WTC11 (cell line): ENCODE data around the gene TTC4. TPM values are rescaled to one million over a fixed set of nuclear protein-coding genes. Genes with fewer than 3 reads are reported as not detected.

Source experiments
- ATAC-seq: fragments of 200-7000 bp; cut with Tn5 transposase; 2 replicates; pipeline ENCODE4 v1.10.0; 2021; ENCODE audit warnings: mild to moderate bottlenecking, moderate library complexity
- CTCF ChIA-PET: fragments of 300-600 bp; sonication (Branson Sonifier 250); formaldehyde crosslinking; loops from one replicate; lab custom pipeline; 2021; ENCODE audit warnings: antibody characterized with exemption; lab: Charles Lee
- POLR2A ChIA-PET: fragments of 350-600 bp; sonication (Branson Sonifier 250); formaldehyde crosslinking; loops from one replicate; lab custom pipeline; 2021; ENCODE audit warnings: antibody characterized with exemption; lab: Charles Lee
- DNase-seq: peaks from one replicate; pipeline ENCODE4 v3.0.0; 2021; ENCODE audit warnings: low spot score
- H3K27ac Mint-ChIP-seq: 2 replicates; pipeline ENCODE4 v1.8.0; 2021; ENCODE audit warnings: mixed read lengths
- H3K27me3 Mint-ChIP-seq: 2 replicates; pipeline ENCODE4 v1.8.0; 2021; ENCODE audit warnings: low read depth, mild to moderate bottlenecking, moderate library complexity, mixed read lengths
- H3K36me3 Mint-ChIP-seq: 2 replicates; pipeline ENCODE4 v1.8.0; 2021; ENCODE audit warnings: mixed read lengths
- H3K4me1 Mint-ChIP-seq: 2 replicates; pipeline ENCODE4 v1.8.0; 2022; ENCODE audit warnings: mixed read lengths
- H3K4me3 Mint-ChIP-seq: 2 replicates; pipeline ENCODE4 v1.8.0; 2021; ENCODE audit warnings: mild to moderate bottlenecking, moderate library complexity, mixed read lengths
- H3K9me3 Mint-ChIP-seq: 2 replicates; pipeline ENCODE4 v1.8.0; 2021; ENCODE audit warnings: mixed read lengths
- E2F1 ChIP-seq: sonication (generic); formaldehyde crosslinking; IDR thresholded peaks from 2 replicates; pipeline ENCODE4 v1.8.0; 2022; ENCODE audit warnings: mild to moderate bottlenecking, missing genetic modification reagents
- EMX1 ChIP-seq: fragments of 250-450 bp; sonication (Bioruptor Pico); IDR thresholded peaks from 2 replicates; pipeline ENCODE4 v1.8.0; 2021; ENCODE audit warnings: mild to moderate bottlenecking
- HMGXB4 ChIP-seq: sonication (generic); formaldehyde crosslinking; IDR thresholded peaks from 2 replicates; pipeline ENCODE4 v1.8.1; 2023; ENCODE audit warnings: mild to moderate bottlenecking, moderate library complexity, missing genetic modification reagents
- NFATC4 ChIP-seq: fragments of 250-450 bp; sonication (Bioruptor Pico); IDR thresholded peaks from 2 replicates; pipeline ENCODE4 v1.9.0; 2021; ENCODE audit warnings: mild to moderate bottlenecking
- NR2C2 ChIP-seq: sonication (generic); formaldehyde crosslinking; IDR thresholded peaks from 2 replicates; pipeline ENCODE4 v1.8.0; 2022; ENCODE audit warnings: mild to moderate bottlenecking, missing genetic modification reagents
- RELA ChIP-seq: sonication (generic); formaldehyde crosslinking; IDR thresholded peaks from 2 replicates; pipeline ENCODE4 v1.8.1; 2022; ENCODE audit warnings: missing genetic modification reagents, mild to moderate bottlenecking, borderline replicate concordance
- TEAD1 ChIP-seq: sonication (generic); formaldehyde crosslinking; IDR thresholded peaks from 2 replicates; pipeline ENCODE4 v1.8.0; 2022; ENCODE audit warnings: mild to moderate bottlenecking, missing genetic modification reagents
- ZNF219 ChIP-seq: sonication (generic); formaldehyde crosslinking; IDR thresholded peaks from 2 replicates; pipeline ENCODE4 v1.8.0; 2023; ENCODE audit warnings: missing genetic modification reagents, mild to moderate bottlenecking, borderline replicate concordance
- ZNF416 ChIP-seq: fragments of 250-450 bp; sonication (Bioruptor Pico); IDR thresholded peaks from 2 replicates; pipeline ENCODE4 v1.9.0; 2021; ENCODE audit warnings: mild to moderate bottlenecking, inconsistent platforms
- total RNA-seq: library from RNA; stranded (reverse); gene quantifications from 3 replicates; pipeline ENCODE4 v1.2.3, GENCODE V29; 2021
- TF ChIP-seq, protein P1 (sequence below): fragments of 250-450 bp; sonication (Bioruptor Pico); conservative IDR thresholded peaks from 2 replicates; pipeline ENCODE4 v1.9.0; 2021; ENCODE audit warnings: mild to moderate bottlenecking
- TF ChIP-seq, protein P2 (sequence below): sonication (generic); formaldehyde crosslinking; IDR thresholded peaks from 2 replicates; pipeline ENCODE4 v1.8.1; 2022; ENCODE audit warnings: missing genetic modification reagents, borderline replicate concordance
- TF ChIP-seq, protein P3 (sequence below): sonication (generic); formaldehyde crosslinking; IDR thresholded peaks from 2 replicates; pipeline ENCODE4 v1.8.0; 2022; ENCODE audit warnings: missing genetic modification reagents
- TF ChIP-seq, protein P4 (sequence below): sonication (generic); formaldehyde crosslinking; IDR thresholded peaks from 2 replicates; pipeline ENCODE4 v1.8.0; 2023; ENCODE audit warnings: missing genetic modification reagents

Gene TTC4
- total RNA-seq, 1 experiment from 2014 or later: 18.8 TPM

- H3K9me3 Mint-ChIP-seq: no peaks in the 10 kb centered on the region
- no peak for ATAC-seq
- no peak overlapping the region for H3K27ac Mint-ChIP-seq
- ChIA-PET POLR2A (no interaction called here), CTCF (interaction anchor here (1.0 kb wide), 1 partner anchor 118 kb away, joined by 3 read pairs; the partner anchor contains the start of gene TTC22)
- no peak for DNase-seq
- no peak for TF ChIP-seq NR2C2 (CRISPR knock-in tag)
- TF ChIP-seq TEAD1: no peak
- peaks cover 3% of the 10 kb centered on the region; the same call in 1 of the 2 replicates for H3K27me3 Mint-ChIP-seq
- H3K4me1 Mint-ChIP-seq: peaks cover 10% of the 10 kb centered on the region
- no peak overlapping the region for H3K4me3 Mint-ChIP-seq
- H3K36me3 Mint-ChIP-seq: no peaks in the 10 kb centered on the region
Observed at GRCh38 chr1:54683453-54683852, 32.2 kb upstream of the TTC4 start.

DNA sequence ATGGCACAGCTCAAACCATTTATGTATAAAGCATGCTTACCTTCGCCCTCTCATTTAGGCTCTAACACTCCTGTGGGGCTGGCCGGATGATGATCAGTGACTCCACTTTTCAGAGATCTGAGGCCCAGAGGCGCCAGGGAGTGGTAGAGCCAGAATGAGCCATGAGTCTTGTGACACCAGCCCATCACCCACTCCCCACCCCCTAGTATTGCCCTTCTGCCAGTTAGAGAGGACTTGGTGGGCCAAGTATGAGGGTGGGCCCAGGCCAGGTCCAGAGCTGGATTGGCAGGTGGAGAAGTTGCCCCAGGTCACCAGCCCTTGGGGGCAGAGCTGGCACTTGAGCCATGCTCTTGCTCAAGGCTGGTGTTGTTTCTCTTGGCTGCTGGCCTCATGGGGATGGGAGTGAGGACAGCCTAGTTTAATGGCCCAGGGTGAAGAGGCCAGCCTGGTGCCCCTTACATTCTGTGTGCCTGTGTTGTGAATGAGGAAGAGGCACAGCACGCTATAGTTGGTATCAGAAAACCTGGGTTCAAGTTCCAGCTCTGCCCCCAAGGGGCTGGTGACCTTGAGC lies 30.2 kb upstream of the TTC4 start:
- no peak for TF ChIP-seq EMX1 (CRISPR knock-in tag)
- TF ChIP-seq ZNF416 (CRISPR knock-in tag): no peak
- TF ChIP-seq E2F1 (CRISPR knock-in tag): no peak
- TF ChIP-seq, protein P1, sequence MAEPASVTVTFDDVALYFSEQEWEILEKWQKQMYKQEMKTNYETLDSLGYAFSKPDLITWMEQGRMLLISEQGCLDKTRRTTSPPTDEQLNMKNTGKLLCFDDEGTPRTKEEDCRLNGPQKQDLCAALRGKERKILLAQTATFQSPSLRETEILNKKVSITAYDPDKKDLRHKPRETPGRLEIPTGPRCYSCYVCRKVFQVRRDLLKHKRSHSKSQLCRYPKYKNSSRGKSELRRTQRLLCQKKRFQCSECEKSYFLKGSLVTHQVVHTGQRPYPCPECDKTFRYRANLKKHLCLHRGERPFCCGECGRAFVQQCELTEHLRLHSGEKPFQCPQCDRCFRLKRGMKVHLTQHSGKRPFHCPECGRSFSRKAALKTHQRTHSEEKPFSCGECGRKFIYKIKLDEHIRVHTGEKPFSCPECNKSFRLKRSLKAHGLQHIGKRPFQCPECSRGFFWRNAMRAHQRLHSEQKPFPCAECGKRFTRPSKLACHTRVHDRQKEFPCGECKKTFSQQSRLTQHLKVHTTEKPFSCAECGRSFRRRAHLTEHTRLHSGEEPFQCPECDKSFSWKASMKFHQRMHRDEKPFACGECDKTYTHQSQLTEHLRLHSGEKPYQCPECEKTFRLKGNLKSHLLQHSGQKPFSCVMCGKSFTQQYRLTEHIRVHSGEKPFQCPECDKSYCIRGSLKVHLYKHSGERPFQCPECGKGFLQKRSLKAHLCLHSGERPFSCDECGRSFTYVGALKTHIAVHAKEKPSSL (CRISPR knock-in tag): no peak
- TF ChIP-seq HMGXB4 (CRISPR knock-in tag): no peak
- no peak for TF ChIP-seq NFATC4
- TF ChIP-seq RELA: no peak
- TF ChIP-seq, protein P2, sequence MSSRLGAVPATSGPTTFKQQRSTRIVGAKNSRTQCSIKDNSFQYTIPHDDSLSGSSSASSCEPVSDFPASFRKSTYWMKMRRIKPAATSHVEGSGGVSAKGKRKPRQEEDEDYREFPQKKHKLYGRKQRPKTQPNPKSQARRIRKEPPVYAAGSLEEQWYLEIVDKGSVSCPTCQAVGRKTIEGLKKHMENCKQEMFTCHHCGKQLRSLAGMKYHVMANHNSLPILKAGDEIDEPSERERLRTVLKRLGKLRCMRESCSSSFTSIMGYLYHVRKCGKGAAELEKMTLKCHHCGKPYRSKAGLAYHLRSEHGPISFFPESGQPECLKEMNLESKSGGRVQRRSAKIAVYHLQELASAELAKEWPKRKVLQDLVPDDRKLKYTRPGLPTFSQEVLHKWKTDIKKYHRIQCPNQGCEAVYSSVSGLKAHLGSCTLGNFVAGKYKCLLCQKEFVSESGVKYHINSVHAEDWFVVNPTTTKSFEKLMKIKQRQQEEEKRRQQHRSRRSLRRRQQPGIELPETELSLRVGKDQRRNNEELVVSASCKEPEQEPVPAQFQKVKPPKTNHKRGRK (CRISPR knock-in tag): no peak
- no peak for TF ChIP-seq ZNF219 (CRISPR knock-in tag)
- TF ChIP-seq, protein P3, sequence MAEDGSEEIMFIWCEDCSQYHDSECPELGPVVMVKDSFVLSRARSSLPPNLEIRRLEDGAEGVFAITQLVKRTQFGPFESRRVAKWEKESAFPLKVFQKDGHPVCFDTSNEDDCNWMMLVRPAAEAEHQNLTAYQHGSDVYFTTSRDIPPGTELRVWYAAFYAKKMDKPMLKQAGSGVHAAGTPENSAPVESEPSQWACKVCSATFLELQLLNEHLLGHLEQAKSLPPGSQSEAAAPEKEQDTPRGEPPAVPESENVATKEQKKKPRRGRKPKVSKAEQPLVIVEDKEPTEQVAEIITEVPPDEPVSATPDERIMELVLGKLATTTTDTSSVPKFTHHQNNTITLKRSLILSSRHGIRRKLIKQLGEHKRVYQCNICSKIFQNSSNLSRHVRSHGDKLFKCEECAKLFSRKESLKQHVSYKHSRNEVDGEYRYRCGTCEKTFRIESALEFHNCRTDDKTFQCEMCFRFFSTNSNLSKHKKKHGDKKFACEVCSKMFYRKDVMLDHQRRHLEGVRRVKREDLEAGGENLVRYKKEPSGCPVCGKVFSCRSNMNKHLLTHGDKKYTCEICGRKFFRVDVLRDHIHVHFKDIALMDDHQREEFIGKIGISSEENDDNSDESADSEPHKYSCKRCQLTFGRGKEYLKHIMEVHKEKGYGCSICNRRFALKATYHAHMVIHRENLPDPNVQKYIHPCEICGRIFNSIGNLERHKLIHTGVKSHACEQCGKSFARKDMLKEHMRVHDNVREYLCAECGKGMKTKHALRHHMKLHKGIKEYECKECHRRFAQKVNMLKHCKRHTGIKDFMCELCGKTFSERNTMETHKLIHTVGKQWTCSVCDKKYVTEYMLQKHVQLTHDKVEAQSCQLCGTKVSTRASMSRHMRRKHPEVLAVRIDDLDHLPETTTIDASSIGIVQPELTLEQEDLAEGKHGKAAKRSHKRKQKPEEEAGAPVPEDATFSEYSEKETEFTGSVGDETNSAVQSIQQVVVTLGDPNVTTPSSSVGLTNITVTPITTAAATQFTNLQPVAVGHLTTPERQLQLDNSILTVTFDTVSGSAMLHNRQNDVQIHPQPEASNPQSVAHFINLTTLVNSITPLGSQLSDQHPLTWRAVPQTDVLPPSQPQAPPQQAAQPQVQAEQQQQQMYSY: no peak
- TF ChIP-seq, protein P4, sequence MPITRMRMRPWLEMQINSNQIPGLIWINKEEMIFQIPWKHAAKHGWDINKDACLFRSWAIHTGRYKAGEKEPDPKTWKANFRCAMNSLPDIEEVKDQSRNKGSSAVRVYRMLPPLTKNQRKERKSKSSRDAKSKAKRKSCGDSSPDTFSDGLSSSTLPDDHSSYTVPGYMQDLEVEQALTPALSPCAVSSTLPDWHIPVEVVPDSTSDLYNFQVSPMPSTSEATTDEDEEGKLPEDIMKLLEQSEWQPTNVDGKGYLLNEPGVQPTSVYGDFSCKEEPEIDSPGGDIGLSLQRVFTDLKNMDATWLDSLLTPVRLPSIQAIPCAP: no peak
- TF ChIP-seq, all 79 proteins: peak for 0
- H3K27ac Mint-ChIP-seq: no peak overlapping the region
- DNase-seq (no peak), ATAC-seq (no peak)
- H3K4me1 Mint-ChIP-seq: peaks cover 2% of the 10 kb centered on the region
- no peaks in the 10 kb centered on the region for H3K9me3 Mint-ChIP-seq
- H3K36me3 Mint-ChIP-seq: no peaks in the 10 kb centered on the region
- CTCF ChIA-PET: interaction anchor here (0.6 kb wide), 1 partner anchor 137 kb away, joined by 5 read pairs; the partner anchor contains the start of gene ACOT11
- POLR2A ChIA-PET: no interaction called here
- H3K27me3 Mint-ChIP-seq: peaks cover 3% of the 10 kb centered on the region; the same call in 1 of the 2 replicates
- no peak overlapping the region for H3K4me3 Mint-ChIP-seq
